Measurements from ENCODE around the gene WBP2. TPM values are rescaled to one million over a fixed set of nuclear protein-coding genes. Genes with fewer than 3 reads are reported as not detected.

WBP2 gene
- total and polyA plus RNA-seq, 12 donors, result 130 to 210 (median 173) TPM

DNA sequence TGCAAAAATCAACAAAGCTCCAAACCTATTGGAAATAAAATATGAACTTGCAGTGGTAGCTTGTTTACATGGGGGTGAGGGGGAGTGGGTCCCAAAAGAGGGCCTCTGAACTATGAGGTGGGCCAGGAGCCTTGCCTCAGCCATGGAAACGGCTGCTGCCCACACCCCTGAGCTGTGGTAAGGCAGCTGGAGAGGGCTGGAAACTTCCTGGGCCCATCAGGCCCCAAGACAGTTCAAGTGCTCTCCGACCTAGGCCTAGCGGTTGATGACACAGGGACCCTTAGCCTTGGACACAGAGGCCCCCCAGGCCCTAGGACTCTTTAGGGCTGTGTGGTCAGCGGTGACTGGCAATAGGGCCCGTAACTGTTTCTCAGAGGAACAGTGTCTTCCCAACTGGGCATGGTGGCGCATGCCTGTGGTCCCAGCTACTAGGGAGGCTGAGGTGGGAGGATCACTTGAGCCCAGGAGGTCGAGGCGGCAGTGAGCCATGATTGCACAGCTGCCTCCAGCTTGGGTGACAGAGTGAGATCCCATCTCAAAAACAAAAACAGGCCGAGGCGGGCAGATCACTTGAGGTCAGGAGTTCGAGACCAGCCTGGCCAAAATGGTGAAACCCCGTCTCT is 29.3 kb downstream of the WBP2 start:
- H3K27ac ChIP-seq, result peak overlapping the region in 1 of 10 donors; percentile 30
- no peaks in the 10 kb centered on the region for H3K9me3 ChIP-seq
- no peak for TF ChIP-seq CTCF (IDR thresholded peaks at IDR 0.05)
- intact Hi-C loops (cut with DNase I), result loop anchor here in 3 of 10 donors (2.0 to 10.0 kb wide), 5 partner anchors 34 to 71 kb away; partner anchors contain the start of genes GALK1 (in 1 of the 3) and TRIM65 (in 1 of the 3)
- no peak for DNase-seq
- H3K4me1 ChIP-seq, result peaks cover 15 to 42% (median 20%) of the 10 kb centered on the region in 9 donors
- 91 to 94% methylated on average over 12 of the region's 12 CpGs for WGBS, 2 donors
- peaks cover 0 to 96% (median 24%) of the 10 kb centered on the region in 9 donors for H3K36me3 ChIP-seq
- no peak for ATAC-seq
- no peaks in the 10 kb centered on the region for H3K27me3 ChIP-seq
- no peak overlapping the region for H3K4me3 ChIP-seq

DNA sequence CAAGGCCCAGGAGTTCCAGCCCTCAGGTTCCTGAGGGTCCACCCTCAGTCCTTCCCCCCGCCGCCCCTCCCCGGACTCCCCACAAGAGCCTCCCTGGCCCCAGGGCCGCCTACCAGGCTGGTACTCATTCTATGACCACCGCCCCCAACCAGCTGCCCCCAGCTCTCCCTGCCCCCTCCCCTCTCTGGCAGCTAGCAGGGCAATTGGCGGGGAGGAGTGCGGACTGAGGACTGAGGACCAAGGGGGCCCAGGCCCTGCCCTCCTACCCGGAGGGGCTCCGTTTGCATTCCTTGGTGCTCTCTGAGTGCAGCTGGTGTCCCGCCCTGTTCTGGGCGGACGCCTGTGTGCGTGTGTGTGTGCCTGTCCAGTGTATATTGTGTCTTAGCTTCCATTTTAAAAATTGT is 30.0 kb downstream of the WBP2 start:
- Histone ChIP-seq H3K4me1 (peaks cover 15 to 42% (median 20%) of the 10 kb centered on the region in 9 donors), H3K27ac (peak overlapping the region in 4 of 10 donors; percentile 20 to 60 (median 42)), H3K36me3 (peaks cover 0 to 96% (median 30%) of the 10 kb centered on the region in 9 donors), H3K27me3 (no peaks in the 10 kb centered on the region), H3K4me3 (no peak overlapping the region), H3K9me3 (no peaks in the 10 kb centered on the region)
- DNase-seq, result no peak
- intact Hi-C loops (cut with DNase I), result loop anchor here in 3 of 10 donors (5.0 to 10.0 kb wide), 4 partner anchors 33 to 58 kb away; partner anchors contain the start of gene GALK1 (in 1 of the 3)
- WGBS, 2 donors, result 88 to 90% methylated on average over 11 to 13 of the region's 13 CpGs
- no peak for ATAC-seq
- TF ChIP-seq CTCF (IDR thresholded peaks at IDR 0.05), result no peak

DNA sequence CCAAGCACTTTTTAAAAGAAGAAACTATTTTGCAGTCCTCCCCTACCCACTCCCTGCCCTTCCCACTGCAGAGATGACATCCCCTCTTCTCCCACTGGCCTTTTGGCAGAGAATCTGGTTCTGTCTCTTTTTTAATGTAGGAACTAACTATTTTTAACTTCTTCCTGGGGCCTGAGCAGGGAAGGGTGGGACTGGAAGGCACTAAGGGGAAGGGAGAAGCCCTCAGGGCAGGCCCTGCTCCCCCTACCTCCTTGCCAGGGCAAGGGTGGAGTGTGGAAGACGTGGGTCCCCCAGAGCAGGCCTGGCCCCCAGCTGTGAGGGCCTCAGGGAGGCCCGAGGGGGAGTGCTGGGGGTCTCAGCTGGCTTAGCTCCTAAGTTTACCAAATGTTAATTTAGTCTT is 30.5 kb downstream of the WBP2 start:
- Histone ChIP-seq H3K4me1 (peaks cover 15 to 42% (median 20%) of the 10 kb centered on the region in 9 donors), H3K4me3 (no peak overlapping the region), H3K9me3 (no peaks in the 10 kb centered on the region), H3K27me3 (no peaks in the 10 kb centered on the region), H3K27ac (peak overlapping the region in 5 of 10 donors; percentile 10 to 60 (median 30)), H3K36me3 (peaks cover 4 to 96% (median 35%) of the 10 kb centered on the region in 9 donors)
- ATAC-seq (no peak), DNase-seq (no peak)
- no peak for TF ChIP-seq CTCF (IDR thresholded peaks at IDR 0.05)
- intact Hi-C loops (cut with DNase I), result loop anchor here in 3 of 10 donors (5.0 to 10.0 kb wide), 4 partner anchors 32 to 57 kb away; partner anchors contain the start of gene GALK1 (in 1 of the 3)
- 48 to 61% methylated on average over 2 of the region's 2 CpGs for WGBS, 2 donors

DNA sequence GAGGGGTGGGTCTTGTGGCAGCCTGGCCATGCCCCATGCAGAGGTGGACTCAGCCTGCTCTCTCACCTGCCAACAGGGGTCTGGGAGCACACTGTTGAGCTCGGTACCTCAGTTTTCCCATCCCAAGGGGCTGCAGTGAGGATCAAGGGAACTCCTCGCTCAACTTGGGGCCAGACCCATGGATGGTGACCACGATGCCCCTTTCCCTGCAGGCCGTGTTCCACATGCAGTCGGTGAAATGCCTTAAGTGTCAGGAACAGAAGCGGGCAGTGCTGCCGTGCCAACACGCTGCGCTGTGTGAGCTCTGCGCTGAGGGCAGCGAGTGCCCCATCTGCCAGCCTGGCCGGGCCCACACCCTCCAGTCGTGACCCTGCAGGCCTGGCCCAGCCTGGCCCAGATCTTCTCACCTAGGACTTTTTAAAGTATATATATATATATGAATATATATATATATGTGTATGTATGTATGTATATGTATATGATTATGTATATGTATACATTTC is 31.0 kb downstream of the WBP2 start:
- peak overlapping the region in 1 of 10 donors; percentile 36 for H3K27ac ChIP-seq

More for the DNA sequence above, 31.0 kb downstream of the WBP2 start:
- H3K27me3 ChIP-seq, result no peaks in the 10 kb centered on the region
- DNase-seq, result no peak
- WGBS, 2 donors, result 93 to 95% methylated on average over 13 of the region's 13 CpGs
- TF ChIP-seq CTCF (IDR thresholded peaks at IDR 0.05), result no peak
- peaks cover 15 to 42% (median 20%) of the 10 kb centered on the region in 9 donors for H3K4me1 ChIP-seq
- H3K9me3 ChIP-seq, result no peaks in the 10 kb centered on the region
- intact Hi-C loops (cut with DNase I), result loop anchor here in 1 of 10 donors (10.0 kb wide), 1 partner anchor 49 kb away; a partner anchor contains a TSS
- ATAC-seq, result no peak
- H3K4me3 ChIP-seq, result no peak overlapping the region
- peaks cover 6 to 96% (median 39%) of the 10 kb centered on the region in 9 donors for H3K36me3 ChIP-seq

Data from heart right ventricle (tissue), 16 donors.